ENCODE results near the gene S100A7. TPM values are rescaled to one million over a fixed set of nuclear protein-coding genes. Genes with fewer than 3 reads are reported as not detected.
A peak's percentile ranks its signal among the peaks of the same experiment; 100 is the strongest.
"Not testable (repeated sequence)": the region's sequence is repeated elsewhere in the genome, so short reads cannot be mapped to it uniquely, and the experiment has no call there.

The S100A7 gene
- total RNA-seq, 1 donor from 2014 or later = not detected

- no peak overlapping the region for H3K4me2 ChIP-seq
- no peak overlapping the region for H3K27ac Mint-ChIP-seq
- H3F3A ChIP-seq (ENCODE audit: low read depth) = no peaks in the 10 kb centered on the region
- DNase-seq (ENCODE audit: low spot score) = peak; percentile 66
- H3K9me3 ChIP-seq (ENCODE audit: low read depth) = no peaks in the 10 kb centered on the region
- TF ChIP-seq, protein P1, sequence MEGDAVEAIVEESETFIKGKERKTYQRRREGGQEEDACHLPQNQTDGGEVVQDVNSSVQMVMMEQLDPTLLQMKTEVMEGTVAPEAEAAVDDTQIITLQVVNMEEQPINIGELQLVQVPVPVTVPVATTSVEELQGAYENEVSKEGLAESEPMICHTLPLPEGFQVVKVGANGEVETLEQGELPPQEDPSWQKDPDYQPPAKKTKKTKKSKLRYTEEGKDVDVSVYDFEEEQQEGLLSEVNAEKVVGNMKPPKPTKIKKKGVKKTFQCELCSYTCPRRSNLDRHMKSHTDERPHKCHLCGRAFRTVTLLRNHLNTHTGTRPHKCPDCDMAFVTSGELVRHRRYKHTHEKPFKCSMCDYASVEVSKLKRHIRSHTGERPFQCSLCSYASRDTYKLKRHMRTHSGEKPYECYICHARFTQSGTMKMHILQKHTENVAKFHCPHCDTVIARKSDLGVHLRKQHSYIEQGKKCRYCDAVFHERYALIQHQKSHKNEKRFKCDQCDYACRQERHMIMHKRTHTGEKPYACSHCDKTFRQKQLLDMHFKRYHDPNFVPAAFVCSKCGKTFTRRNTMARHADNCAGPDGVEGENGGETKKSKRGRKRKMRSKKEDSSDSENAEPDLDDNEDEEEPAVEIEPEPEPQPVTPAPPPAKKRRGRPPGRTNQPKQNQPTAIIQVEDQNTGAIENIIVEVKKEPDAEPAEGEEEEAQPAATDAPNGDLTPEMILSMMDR (IDR thresholded peaks at IDR 0.05) = peak; percentile 86
- no peak for TF ChIP-seq EZH2 (IDR thresholded peaks at IDR 0.05)
- no peak for TF ChIP-seq EZH2phosphoT487 (IDR thresholded peaks at IDR 0.05)
- H3K4me3 ChIP-seq = no peak overlapping the region
- peak overlapping the region; percentile 0 for H2AFZ ChIP-seq (replicated peaks)
- no peaks in the 10 kb centered on the region for H3K4me1 ChIP-seq
- no peaks in the 10 kb centered on the region for H3K4me1 Mint-ChIP-seq
- H3K36me3 Mint-ChIP-seq = no peaks in the 10 kb centered on the region
- no peaks in the 10 kb centered on the region for H3K9me3 Mint-ChIP-seq
- no peak overlapping the region for H3K27ac ChIP-seq
- no peak overlapping the region for H3K9ac ChIP-seq
- H3K79me2 ChIP-seq (ENCODE audit: low read depth) = no peaks in the 10 kb centered on the region
- H3K4me3 Mint-ChIP-seq = no peak overlapping the region
- H4K20me1 ChIP-seq (ENCODE audit: low read depth) = no peaks in the 10 kb centered on the region
- peaks cover 18% of the 10 kb centered on the region for H3K27me3 Mint-ChIP-seq (ENCODE audit: insufficient read depth, low read depth)
- H3K36me3 ChIP-seq = no peaks in the 10 kb centered on the region
- H3K27me3 ChIP-seq = peaks cover 11% of the 10 kb centered on the region
Measured at GRCh38 chr1:153465811-153466636, 5.6 kb upstream of the S100A7 start.

GRCh38 chr1:153462741-153463140 is 2.3 kb upstream of the S100A7 start:
- peaks cover 16% of the 10 kb centered on the region for H3K27me3 Mint-ChIP-seq (ENCODE audit: insufficient read depth, low read depth)
- not testable (repeated sequence) for H3K4me3 Mint-ChIP-seq; H3K27ac Mint-ChIP-seq; H3K9ac ChIP-seq; H3K4me1 Mint-ChIP-seq; H3F3A ChIP-seq (ENCODE audit: low read depth); H3K36me3 Mint-ChIP-seq; H2AFZ ChIP-seq (replicated peaks); H3K79me2 ChIP-seq (ENCODE audit: low read depth); H3K9me3 ChIP-seq (ENCODE audit: low read depth); H3K27ac ChIP-seq; H3K36me3 ChIP-seq; H3K4me1 ChIP-seq; DNase-seq (ENCODE audit: low spot score); H3K4me3 ChIP-seq; H3K9me3 Mint-ChIP-seq; H3K4me2 ChIP-seq; H4K20me1 ChIP-seq (ENCODE audit: low read depth)
- peaks cover 11% of the 10 kb centered on the region for H3K27me3 ChIP-seq

- H3K4me3 Mint-ChIP-seq = no peak overlapping the region
- H3K79me2 ChIP-seq (ENCODE audit: low read depth) = no peaks in the 10 kb centered on the region
- no peak overlapping the region for H3K9ac ChIP-seq
- no peaks in the 10 kb centered on the region for H3K36me3 ChIP-seq
- H3K27ac ChIP-seq = no peak overlapping the region
- TF ChIP-seq, protein P1 (IDR thresholded peaks at IDR 0.05) = no peak
- TF ChIP-seq EZH2 (IDR thresholded peaks at IDR 0.05) (no peak), EZH2phosphoT487 (IDR thresholded peaks at IDR 0.05) (no peak)
- H3K27me3 ChIP-seq = no peaks in the 10 kb centered on the region
- no peaks in the 10 kb centered on the region for H3K4me1 ChIP-seq
- H3K27me3 Mint-ChIP-seq (ENCODE audit: insufficient read depth, low read depth) = peaks cover 12% of the 10 kb centered on the region
- H2AFZ ChIP-seq (replicated peaks) = no peak overlapping the region
- no peak overlapping the region for H3K4me2 ChIP-seq
- H3K9me3 ChIP-seq (ENCODE audit: low read depth) = no peaks in the 10 kb centered on the region
- no peak overlapping the region for H3K4me3 ChIP-seq
- H3K36me3 Mint-ChIP-seq = no peaks in the 10 kb centered on the region
- no peak overlapping the region for H3K27ac Mint-ChIP-seq
- no peak for DNase-seq (ENCODE audit: low spot score)
- no peaks in the 10 kb centered on the region for H4K20me1 ChIP-seq (ENCODE audit: low read depth)
- no peaks in the 10 kb centered on the region for H3K9me3 Mint-ChIP-seq
- H3F3A ChIP-seq (ENCODE audit: low read depth) = no peaks in the 10 kb centered on the region
- H3K4me1 Mint-ChIP-seq = no peaks in the 10 kb centered on the region
Measured at GRCh38 chr1:153459655-153460054, 796 bp downstream of the S100A7 start.

DNA sequence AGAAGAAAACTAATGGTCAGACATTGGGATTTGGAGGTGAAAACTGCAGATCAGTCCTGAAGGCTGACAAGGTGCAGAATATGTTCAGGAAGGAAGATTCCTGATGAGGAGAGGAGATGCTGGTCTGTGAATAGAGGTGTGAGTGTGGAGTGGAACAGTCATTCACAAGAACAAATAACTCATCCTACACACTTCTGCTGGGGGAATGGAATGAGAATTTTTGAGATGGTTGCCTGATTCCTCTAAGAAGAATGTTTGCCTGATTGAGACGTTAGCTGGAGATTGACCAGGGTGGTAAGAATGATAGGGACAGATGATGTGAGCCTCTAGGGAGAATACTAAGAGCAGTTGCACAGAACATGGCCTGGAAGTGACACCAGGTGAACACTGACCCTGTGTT is 4.1 kb downstream of the S100A7 start:
- H3K4me1 Mint-ChIP-seq = no peaks in the 10 kb centered on the region
- Histone ChIP-seq H3K36me3 (no peaks in the 10 kb centered on the region), H3F3A (ENCODE audit: low read depth) (no peaks in the 10 kb centered on the region), H3K9me3 (ENCODE audit: low read depth) (no peaks in the 10 kb centered on the region), H3K4me2 (no peak overlapping the region), H3K9ac (no peak overlapping the region), H2AFZ (replicated peaks) (no peak overlapping the region), H3K4me3 (no peak overlapping the region), H3K27me3 (no peaks in the 10 kb centered on the region), H3K79me2 (ENCODE audit: low read depth) (no peaks in the 10 kb centered on the region), H4K20me1 (ENCODE audit: low read depth) (no peaks in the 10 kb centered on the region), H3K27ac (no peak overlapping the region), H3K4me1 (no peaks in the 10 kb centered on the region)
- H3K36me3 Mint-ChIP-seq = no peaks in the 10 kb centered on the region
- peaks cover 9% of the 10 kb centered on the region for H3K27me3 Mint-ChIP-seq (ENCODE audit: insufficient read depth, low read depth)
- H3K4me3 Mint-ChIP-seq = no peak overlapping the region
- H3K9me3 Mint-ChIP-seq = no peaks in the 10 kb centered on the region
- no peak overlapping the region for H3K27ac Mint-ChIP-seq
- no peak for TF ChIP-seq EZH2phosphoT487 (IDR thresholded peaks at IDR 0.05)
- TF ChIP-seq, protein P1 (IDR thresholded peaks at IDR 0.05) = no peak
- DNase-seq (ENCODE audit: low spot score) = no peak

DNA sequence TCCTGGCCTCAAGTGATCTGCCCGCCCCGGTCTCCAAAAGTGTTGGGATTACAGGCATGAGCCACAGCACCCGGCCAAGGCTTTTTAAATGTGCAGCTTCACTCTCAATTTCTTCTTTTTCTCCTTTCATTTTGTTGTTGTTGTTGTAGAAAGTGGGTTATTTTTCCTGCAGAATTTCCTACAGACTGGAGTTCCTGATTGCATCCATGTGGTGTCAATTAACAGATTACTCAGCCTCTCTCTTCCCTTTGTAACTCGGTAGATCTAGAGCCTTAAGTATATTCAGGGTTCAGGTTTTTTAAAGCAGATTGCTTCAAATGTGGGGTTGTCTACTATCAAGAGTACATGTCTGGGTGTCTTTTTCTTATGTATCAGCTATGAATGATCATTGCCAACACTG is 11.6 kb downstream of the S100A7 start:
- not testable (repeated sequence) for H3K36me3 Mint-ChIP-seq; H3K27me3 ChIP-seq; H3K9ac ChIP-seq; H3K79me2 ChIP-seq (ENCODE audit: low read depth); H3K4me3 ChIP-seq; H3K36me3 ChIP-seq; H3K27ac ChIP-seq; H3K9me3 ChIP-seq (ENCODE audit: low read depth); H3K4me1 ChIP-seq; H3K4me2 ChIP-seq; H2AFZ ChIP-seq (replicated peaks); H3K9me3 Mint-ChIP-seq; H3K27ac Mint-ChIP-seq; H3K4me1 Mint-ChIP-seq; H3K4me3 Mint-ChIP-seq; H4K20me1 ChIP-seq (ENCODE audit: low read depth); H3F3A ChIP-seq (ENCODE audit: low read depth); DNase-seq (ENCODE audit: low spot score)
- peaks cover 13% of the 10 kb centered on the region for H3K27me3 Mint-ChIP-seq (ENCODE audit: insufficient read depth, low read depth)

All from neural progenitor cell (in vitro differentiated cells).